Spinal cord (tissue), 10 donors: ENCODE results near the gene AFMID. TPM values are rescaled to one million over a fixed set of nuclear protein-coding genes. Genes with fewer than 3 reads are reported as not detected.
"Not testable (repeated sequence)": the region's sequence is repeated elsewhere in the genome, so short reads cannot be mapped to it uniquely, and the experiment has no call there.

ENCODE experiments used
- DNase-seq, 6 donors: peaks; one replicate each; pipeline versions ENCODE4 v3.0.0 to v3.0.0-alpha.2; 2013 to 2015; ENCODE audit warnings: low spot score in 6 of 6, low read depth in 4 of 6
- H3K27ac ChIP-seq: one replicate; pipeline ENCODE4 v1.5.1; 2013; ENCODE audit warnings: low read depth, low read length, control low read depth
- H3K27me3 ChIP-seq: one replicate; pipeline ENCODE4 v1.6.1; 2013; ENCODE audit warnings: low read length; ENCODE audit not compliant: control insufficient read depth, insufficient read depth
- H3K36me3 ChIP-seq: one replicate; pipeline ENCODE4 v1.6.1; 2013; ENCODE audit warnings: low read length; ENCODE audit not compliant: control insufficient read depth, insufficient read depth
- H3K4me1 ChIP-seq: one replicate; pipeline ENCODE4 v1.6.1; 2013; ENCODE audit warnings: low read length; ENCODE audit not compliant: control insufficient read depth, insufficient read depth
- H3K4me3 ChIP-seq: one replicate; pipeline ENCODE4 v1.5.1; 2013; ENCODE audit warnings: low read depth, low read length, control low read depth
- H3K9me3 ChIP-seq: one replicate; pipeline ENCODE4 v1.6.1; 2013; ENCODE audit warnings: low read length; ENCODE audit not compliant: control insufficient read depth, insufficient read depth
- WGBS: methylation state at CpG from one replicate; pipeline ENCODE4 v1.1.5; 2013; ENCODE audit warnings: missing lambda C conversion rate; ENCODE audit not compliant: insufficient coverage; 5-methylcytosine and 5-hydroxymethylcytosine counted together
- polyA plus RNA-seq, 2 donors: library from polyadenylated mRNA; unstranded; fragments of 120-200 nt; gene quantifications; one replicate each; pipeline ENCODE4 v1.2.1, GENCODE V29; 2013; ENCODE audit not compliant: insufficient read length in 2 of 2
- total RNA-seq, 2 donors: library from RNA; depleted of rRNA in 1 of 2; stranded (reverse); fragments of 120-200 nt in 1 of 2; fragments of >200 nt in 1 of 2; gene quantifications; one replicate each; pipeline versions ENCODE4 v1.2.3 to v1.2.4, GENCODE V29; 2013 to 2014
- donor health status: healthy.

The AFMID gene
- total and polyA plus RNA-seq, 4 donors: 19.9 to 33.3 (median 29.6) TPM

DNA sequence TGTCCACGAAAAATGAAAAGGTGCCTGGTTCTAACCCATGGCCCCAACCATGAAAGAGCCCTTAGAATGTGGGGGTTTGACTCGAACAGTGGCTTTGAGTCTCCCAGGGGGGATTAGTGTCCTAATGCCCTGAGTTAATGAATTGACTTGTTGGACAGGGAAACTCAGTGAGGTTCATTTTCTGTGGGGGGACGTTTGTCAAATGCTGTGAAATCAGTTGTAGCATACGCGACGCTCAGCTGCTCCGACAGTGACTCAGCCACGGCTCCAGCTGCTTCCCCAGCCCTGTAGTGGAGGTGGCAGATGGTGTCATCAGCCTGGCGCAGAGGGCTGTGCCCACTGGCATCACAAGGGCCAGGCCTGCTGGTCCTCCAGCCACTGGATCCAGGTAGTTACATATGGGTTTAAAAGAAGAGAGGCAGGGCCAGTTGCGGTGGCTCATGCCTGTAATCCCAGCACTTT lies 40.3 kb downstream of the AFMID start:
- H3K4me1 ChIP-seq: peaks cover 32% of the 10 kb centered on the region
- no peak overlapping the region for H3K4me3 ChIP-seq

DNA sequence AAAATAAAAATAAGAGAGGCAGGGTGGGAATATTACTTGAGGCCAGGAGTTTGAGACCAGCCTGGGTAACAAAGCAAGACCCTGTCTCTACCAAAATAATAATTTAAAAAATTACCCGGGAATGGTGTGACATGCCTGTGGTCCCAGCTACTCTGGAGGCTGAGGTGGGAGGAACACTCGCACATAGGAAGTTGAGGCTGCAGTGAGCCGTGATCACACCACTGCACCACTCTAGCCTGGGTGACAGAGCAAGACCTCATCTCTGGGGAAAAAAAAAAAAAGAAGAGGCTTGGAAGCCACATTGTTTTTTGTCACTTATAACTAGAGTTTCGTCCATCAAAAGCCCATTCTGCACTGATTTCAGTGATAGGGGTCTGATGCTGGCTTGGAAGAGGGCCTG lies 41.0 kb downstream of the AFMID start:
- peaks cover 28% of the 10 kb centered on the region for H3K27me3 ChIP-seq
- no peak overlapping the region for H3K27ac ChIP-seq
- H3K36me3 ChIP-seq: peaks cover 8% of the 10 kb centered on the region
- H3K4me3 ChIP-seq: no peak overlapping the region
- H3K4me1 ChIP-seq: peaks cover 32% of the 10 kb centered on the region
- no peak for DNase-seq
- WGBS: 75% methylated on average over 2 of the region's 4 CpGs
- H3K9me3 ChIP-seq: no peaks in the 10 kb centered on the region

More for the DNA sequence above, 40.3 kb downstream of the AFMID start:
- DNase-seq: peak in 2 of 6 donors; percentile 28 to 58
- WGBS: 73% methylated on average over 8 of the region's 10 CpGs
- peaks cover 22% of the 10 kb centered on the region for H3K27me3 ChIP-seq
- H3K36me3 ChIP-seq: peaks cover 8% of the 10 kb centered on the region
- H3K27ac ChIP-seq: no peak overlapping the region
- H3K9me3 ChIP-seq: no peaks in the 10 kb centered on the region

DNA sequence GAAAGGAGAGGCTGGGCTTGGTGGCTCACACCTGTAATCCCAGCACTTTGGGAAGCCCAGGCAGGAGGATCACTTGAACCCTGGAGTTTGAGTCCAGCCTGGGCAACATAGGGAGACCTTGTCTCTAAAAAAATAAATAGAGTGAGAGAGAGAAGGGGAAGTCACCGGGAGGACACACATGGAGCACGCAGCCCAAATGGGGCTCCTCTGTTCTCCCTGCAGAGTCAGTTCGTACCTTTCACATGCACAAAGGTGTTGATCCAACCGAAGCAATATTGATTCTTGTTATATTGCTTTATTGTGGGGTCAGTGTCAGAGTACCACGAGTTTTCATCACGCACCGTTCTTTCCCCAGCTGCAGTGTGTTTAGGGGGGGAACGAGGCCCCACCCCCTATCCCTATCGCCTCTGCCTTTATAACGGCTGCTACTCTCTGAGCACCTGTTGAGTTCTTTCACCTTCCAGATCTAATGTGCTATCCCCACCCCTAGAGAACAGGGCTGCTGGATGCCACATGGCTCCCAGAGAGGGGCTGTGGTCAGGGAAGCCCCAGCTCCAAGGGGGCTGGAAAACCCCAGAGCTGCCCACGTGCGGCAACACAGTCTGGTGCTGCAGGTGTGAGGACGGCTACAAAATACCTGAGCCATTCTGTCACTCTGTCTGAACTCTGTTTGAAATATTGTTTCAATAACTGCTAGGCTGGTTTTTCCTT lies 43.2 kb downstream of the AFMID start:
- Histone ChIP-seq H3K4me1 (peaks cover 19% of the 10 kb centered on the region), H3K27me3 (peaks cover 29% of the 10 kb centered on the region), H3K4me3 (no peak overlapping the region), H3K9me3 (no peaks in the 10 kb centered on the region), H3K27ac (no peak overlapping the region), H3K36me3 (no peaks in the 10 kb centered on the region)
- 68% methylated on average over 11 of the region's 13 CpGs for WGBS
- no peak for DNase-seq

DNA sequence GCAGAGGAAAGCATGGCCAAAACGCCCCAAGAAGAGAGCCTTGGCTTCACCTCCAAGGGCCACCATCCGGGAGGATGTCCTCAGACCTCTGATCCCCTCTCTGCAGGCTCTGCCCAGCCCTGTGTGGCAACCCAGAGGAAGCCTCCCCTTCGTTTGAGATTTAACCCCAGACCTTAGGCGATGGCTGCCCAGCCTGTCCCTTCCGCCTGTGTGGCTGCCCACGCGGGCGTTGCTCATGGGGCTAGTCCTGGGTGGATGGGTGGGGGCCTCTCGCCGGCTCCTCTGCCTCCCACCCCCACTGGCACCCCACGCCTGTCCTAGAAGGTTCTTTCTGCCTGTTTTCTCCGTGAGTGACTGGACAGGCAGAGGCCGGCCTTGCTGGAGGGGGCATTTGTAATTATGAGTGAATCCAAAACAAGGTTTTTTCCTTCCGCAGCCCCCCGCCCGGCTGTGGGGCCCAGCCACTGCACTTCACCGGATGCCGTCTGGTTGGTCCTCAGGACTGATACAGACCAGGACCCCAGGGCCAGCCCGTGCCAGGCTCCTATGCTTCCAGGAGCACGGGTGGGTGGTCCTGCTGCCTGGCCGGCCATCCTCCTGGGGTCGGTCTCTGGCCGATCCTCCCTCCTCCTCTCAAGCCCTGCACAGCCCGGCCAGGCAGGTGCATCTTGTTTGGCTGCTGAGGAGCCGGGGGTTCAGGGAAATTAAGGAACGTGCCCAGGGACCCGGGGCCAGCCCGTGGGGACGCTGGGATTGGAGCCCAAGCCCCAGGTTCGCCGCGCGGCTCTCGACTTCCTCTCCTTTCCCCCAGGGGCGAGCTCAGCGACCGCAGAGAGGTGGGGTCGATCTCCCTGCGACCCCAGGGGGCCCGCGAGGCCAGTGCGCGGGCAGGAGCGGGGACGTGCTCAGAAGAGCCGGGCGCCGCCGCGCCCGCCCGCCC lies 44.1 kb downstream of the AFMID start, which contains the start of gene TMEM235:
TSS of gene TMEM235 (plus strand) at position 636 of the 940 bp plus-strand sequence. CDS start 393 bp downstream, outside the sequence.
- WGBS: 18% methylated on average over 49 of the region's 52 CpGs
- H3K27ac ChIP-seq: no peak within 1 kb of the TSS
- H3K9me3 ChIP-seq: no peaks in the 10 kb centered on the region
- peak in 1 of 6 donors; percentile 3 for DNase-seq
- H3K4me1 ChIP-seq: peaks cover 19% of the 10 kb centered on the region
- H3K27me3 ChIP-seq: peaks cover 29% of the 10 kb centered on the region
- no peak within 1 kb of the TSS for H3K4me3 ChIP-seq
- no peaks in the 10 kb centered on the region for H3K36me3 ChIP-seq

DNA sequence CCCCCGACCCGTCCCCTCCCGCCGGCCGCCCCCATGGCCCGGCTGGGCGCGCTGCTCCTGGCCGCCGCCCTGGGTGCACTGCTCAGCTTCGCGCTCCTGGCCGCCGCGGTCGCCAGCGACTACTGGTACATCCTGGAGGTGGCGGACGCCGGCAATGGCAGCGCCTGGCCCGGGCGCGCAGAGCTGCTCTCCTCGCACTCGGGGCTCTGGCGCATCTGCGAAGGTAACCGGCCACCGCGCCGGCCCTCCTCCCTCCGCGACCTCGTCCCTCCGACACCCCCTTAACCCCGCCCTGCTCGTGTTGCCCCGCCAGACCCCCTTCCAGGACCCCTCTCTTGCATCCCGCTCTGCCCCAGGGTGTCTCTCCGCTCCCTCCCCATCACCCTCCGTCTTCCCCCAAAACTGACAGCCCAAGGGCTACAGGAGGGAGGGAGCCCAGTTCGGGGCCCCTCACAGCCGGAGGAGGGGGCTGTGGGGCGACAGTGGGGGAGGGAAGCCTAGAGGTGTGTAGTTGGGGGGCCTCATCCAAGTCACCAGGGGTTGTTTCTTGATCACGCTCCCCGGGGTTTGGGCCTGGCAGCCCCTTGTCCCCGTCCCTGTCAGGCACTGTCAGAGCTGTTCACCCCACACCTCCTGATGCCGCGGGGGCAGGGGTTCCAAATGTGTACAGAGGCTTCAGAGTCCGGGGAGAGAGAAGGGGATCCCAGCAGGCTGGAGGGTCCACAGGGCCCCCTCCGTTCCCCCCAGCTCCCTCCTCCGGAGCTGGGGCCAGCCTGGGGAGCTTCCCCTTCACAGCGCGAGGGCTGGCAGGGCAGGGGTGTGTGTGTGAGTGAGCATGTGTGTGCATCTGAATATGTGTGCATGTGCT lies 45.1 kb downstream of the AFMID start:
- peak in 1 of 6 donors; percentile 17 for DNase-seq
- Histone ChIP-seq H3K9me3 (no peaks in the 10 kb centered on the region), H3K36me3 (no peaks in the 10 kb centered on the region), H3K4me3 (no peak overlapping the region), H3K27ac (no peak overlapping the region), H3K27me3 (peaks cover 29% of the 10 kb centered on the region), H3K4me1 (peaks cover 19% of the 10 kb centered on the region)
- 6% methylated on average over 45 of the region's 55 CpGs for WGBS

DNA sequence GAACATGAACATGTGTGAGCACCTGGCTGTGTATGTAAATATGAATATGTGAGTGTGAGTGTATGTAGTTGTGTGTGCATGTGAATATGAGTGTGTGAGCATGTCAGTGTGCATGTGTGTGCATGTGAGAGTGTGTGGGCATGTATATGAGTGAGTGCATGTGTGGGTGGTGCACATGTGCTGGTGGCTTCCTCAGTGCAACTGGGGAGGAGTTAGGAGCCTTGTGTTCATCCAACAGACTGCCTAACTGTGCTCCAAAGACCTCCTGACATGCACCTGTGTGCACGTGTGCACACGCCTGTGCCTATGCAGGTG lies 45.7 kb downstream of the AFMID start:
- peak in 1 of 6 donors; percentile 1 for DNase-seq
- Histone ChIP-seq H3K9me3 (no peaks in the 10 kb centered on the region), H3K4me3 (no peak overlapping the region), H3K4me1 (peaks cover 22% of the 10 kb centered on the region), H3K27me3 (peaks cover 29% of the 10 kb centered on the region), H3K27ac (no peak overlapping the region), H3K36me3 (no peaks in the 10 kb centered on the region)
- WGBS: 71% methylated on average over 2 of the region's 2 CpGs

DNA sequence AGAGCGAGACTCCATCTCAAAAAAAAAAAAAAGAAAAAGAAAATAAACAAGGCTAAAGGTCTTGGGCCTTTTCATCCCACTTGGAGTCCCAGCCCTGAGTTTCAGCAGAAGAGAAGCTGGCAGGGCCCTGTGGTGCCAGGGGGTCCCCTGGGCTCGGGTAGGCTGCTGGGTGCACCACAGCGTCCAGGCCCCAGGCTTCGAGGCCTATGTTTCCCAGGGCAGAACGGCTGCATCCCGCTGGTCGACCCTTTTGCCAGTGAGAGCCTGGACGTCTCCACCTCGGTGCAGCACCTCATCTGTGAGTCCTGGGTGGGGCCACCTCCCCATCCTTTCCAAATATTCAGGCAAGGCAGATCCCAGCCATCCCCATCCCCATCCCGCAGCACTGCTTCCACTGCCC lies 46.5 kb downstream of the AFMID start:
- DNase-seq: peak in 1 of 6 donors; percentile 0
- Histone ChIP-seq H3K27me3 (peaks cover 29% of the 10 kb centered on the region), H3K4me3 (no peak overlapping the region), H3K4me1 (peaks cover 31% of the 10 kb centered on the region), H3K9me3 (no peaks in the 10 kb centered on the region), H3K36me3 (no peaks in the 10 kb centered on the region), H3K27ac (no peak overlapping the region)
- WGBS: 88% methylated on average over 7 of the region's 10 CpGs

DNA sequence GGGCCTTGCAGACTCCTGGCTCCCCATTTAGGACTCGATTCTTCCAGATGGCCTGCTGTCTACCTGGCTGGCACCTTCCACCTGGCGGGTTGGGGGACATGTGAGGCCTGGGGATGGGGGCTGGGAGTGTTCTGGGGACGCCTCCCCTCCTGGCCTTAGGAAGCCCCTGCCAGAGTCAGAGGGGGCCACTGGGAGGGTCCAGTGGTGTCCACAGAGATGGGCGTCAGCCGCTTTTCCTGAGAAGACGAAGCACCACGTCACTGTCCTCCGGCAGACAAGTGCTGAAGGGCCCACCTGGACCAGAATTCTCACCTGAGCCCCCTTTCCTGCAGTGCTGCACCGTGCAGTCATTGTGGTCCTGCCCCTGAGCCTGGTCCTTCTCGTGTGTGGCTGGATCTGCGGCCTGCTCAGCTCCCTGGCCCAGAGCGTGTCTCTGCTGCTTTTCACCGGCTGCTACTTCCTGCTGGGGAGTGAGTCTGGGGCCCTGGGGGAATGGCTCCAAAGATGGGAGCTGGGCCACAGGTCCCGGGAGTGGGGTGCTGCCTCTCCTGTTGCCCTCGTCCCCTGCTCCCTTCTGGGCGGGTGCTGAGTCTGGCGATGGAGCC lies 47.2 kb downstream of the AFMID start:
- Histone ChIP-seq H3K36me3 (no peaks in the 10 kb centered on the region), H3K27ac (no peak overlapping the region), H3K4me3 (no peak overlapping the region), H3K4me1 (peaks cover 33% of the 10 kb centered on the region), H3K9me3 (no peaks in the 10 kb centered on the region), H3K27me3 (peaks cover 29% of the 10 kb centered on the region)
- DNase-seq: no peak
- WGBS: 84% methylated on average over 15 of the region's 17 CpGs

DNA sequence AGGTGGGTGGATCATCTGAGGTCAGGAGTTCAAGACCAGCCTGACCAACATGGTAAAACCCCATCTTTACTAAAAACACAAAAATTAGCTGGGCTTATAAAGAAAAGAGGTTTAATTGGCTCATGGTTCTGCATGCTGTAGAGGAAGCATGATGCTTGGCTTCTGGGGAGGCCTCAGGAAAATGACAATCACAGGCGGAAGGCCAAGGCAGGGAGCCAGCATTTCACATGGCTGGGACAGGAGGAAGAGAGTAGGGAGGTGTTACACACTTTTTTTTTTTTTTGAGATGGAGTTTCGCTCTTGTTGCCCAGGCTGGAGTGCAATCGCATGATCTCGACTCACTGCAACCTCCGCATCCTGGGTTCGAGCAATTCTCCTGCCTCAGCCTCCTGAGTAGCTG lies 47.9 kb downstream of the AFMID start:
- H3K4me3 ChIP-seq, H3K9me3 ChIP-seq, H3K36me3 ChIP-seq, H3K27ac ChIP-seq: not testable (repeated sequence)
- WGBS: 79% methylated on average over 2 of the region's 6 CpGs
- peak in 2 of 6 donors; percentile 28 to 64 for DNase-seq
- Histone ChIP-seq H3K4me1 (peaks cover 33% of the 10 kb centered on the region), H3K27me3 (peaks cover 29% of the 10 kb centered on the region)
